Mammary epithelial cell (primary cell): ENCODE data around the gene BNIPL.

Experiments
- CTCF ChIP-seq, 2 donors: IDR thresholded peaks in 1 of 2; conservative IDR thresholded peaks in 1 of 2; 2 replicates each; pipeline ENCODE4 v1.5.1; 2011 to 2012; ENCODE audit warnings: inconsistent platforms in 2 of 2, low read length in 2 of 2, mild to moderate bottlenecking in 2 of 2, control low read depth in 1 of 2, low read depth in 1 of 2; ENCODE audit not compliant: insufficient read depth in 1 of 2; ENCODE audit errors: extremely low read depth in 1 of 2
- EZH2 ChIP-seq: IDR thresholded peaks from 2 replicates; pipeline ENCODE4 v1.6.1; 2012; ENCODE audit warnings: low read length, inconsistent platforms, borderline replicate concordance

- TF ChIP-seq CTCF (conservative IDR thresholded peaks at IDR 0.05 in 1 of 2, IDR thresholded peaks at IDR 0.05 in 1 of 2; ENCODE audit: extremely low read depth in 1 of 2, insufficient read depth in 1 of 2, low read depth in 1 of 2, low read length in 2 of 2) (no peak), EZH2 (no peak)
These were observed 24.5 kb downstream of the BNIPL start for GRCh38 chr1:151060657-151061421.
